ENCODE measurements around the gene ANKRD63.

Gene ANKRD63

DNA sequence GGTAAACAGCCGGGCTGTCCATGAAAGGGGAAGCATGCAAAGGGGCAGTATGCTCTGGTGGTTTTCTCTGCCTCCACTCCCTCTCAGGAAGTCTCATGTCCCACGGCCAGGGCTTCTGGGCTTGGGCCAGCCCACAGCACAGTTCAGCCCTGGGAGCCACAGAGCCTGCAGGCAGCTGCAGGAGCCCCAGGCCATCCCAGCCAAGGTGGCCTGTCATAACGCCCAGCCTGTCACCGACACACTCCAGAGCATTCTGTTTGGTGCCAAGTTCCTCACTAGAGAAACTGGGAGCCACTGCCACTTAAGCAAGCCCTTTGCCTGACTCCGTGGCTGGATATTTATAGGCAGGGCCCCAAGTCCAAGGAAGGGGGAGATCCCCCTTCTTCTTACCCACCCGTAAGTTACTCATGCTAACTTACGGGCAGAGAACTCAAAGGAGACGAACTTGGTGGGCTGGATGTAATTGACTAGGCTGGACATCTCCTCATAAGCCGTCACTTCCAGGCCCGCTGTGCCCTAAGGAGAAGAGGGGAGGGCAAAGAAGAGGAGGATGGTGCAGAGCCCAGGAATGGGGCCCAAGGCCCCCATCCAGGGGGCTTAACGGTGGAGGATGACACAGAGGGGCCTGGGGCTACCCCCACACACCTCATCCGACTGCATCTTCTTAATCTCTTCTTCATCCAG lies 13.2 kb upstream of the ANKRD63 start:
- DNase-seq (ENCODE audit: low read depth): no peak

DNA sequence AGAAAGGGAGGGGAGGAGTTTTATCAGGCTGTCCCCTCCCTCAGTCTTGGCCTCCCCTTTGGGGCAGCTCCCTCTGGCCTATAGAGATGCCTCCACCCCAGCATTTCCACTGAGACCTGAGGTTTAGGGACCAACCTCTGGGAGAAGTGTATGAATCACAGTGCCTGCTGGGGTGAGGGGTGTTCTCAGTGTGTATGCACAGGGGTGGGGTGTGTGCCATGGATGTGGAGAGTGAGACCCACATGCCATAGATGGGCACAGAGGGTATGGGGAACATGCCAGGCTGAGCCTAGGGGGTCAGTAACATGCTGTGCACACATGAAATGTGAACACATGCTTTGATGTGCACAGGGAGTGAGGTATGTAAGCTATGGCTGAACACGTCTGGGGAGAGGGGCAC lies 12.4 kb upstream of the ANKRD63 start:
- no peak for DNase-seq (ENCODE audit: low read depth)

DNA sequence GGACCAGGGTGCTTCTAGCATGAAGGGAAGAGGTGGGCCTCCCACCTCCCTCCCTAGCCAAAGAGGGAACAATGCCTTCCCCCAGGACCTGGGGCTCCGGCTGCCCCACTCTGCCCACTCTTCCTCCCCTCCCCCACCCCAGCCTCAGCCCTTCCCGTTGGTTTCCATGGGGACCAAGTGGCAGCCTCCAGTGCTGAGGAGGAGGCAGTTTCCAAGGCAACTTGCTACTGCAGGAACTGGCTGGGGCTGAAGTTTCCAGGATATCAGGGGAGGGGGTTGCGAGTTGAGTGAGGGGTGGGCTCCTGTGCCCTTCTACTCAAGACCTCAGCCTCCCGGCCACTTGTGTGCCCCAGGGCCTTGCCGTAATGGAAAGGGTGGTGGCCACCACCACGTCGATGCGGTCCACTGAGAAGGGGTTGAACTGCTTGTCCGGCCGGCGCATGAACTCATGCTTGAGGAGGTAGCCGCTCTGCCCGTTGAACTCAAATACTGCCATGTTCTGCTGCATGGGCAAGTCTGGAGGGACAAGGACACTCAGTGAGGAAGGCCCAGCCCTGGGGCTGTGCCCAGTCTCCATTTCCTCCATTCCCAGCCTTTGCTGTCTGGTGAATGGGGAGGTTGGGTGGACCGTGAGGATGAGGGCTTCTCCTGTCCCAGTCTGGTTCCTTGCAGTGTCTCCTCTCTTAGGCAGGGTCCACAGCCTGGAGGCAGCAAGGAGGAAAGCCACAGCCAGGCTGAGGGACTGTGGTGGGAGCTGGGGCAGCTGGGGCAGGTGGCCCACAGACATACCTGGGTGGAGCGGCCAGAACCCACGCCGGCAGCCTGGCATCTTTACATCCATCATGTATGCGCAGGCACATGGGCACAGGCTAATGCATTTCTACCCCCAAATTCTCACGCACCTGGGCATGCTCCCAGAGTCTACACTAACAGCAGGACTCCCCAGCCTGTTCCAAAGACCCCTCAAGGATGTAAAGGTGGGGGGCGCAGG lies 11.3 kb upstream of the ANKRD63 start:
- no peak for DNase-seq (ENCODE audit: low read depth)

DNA sequence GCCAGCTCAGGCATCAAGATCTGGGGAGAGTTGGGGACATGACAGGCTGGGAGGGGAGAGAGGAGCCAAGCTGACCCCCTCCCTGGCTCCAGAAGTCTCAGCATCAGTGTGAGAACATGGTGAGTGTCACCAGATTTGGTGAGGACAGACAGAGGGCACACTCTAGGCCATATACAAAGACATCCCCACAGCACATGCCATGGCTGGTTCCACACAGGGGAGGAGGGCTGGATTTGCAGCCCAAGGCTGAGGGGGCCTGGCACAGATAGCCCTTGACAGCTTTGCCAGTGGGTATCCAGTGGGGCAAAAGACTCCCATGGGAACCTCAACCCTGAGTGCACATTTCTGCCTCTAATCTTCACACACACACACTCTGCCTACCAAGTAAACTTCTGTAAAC lies 10.1 kb upstream of the ANKRD63 start:
- DNase-seq (ENCODE audit: low read depth): no peak

DNA sequence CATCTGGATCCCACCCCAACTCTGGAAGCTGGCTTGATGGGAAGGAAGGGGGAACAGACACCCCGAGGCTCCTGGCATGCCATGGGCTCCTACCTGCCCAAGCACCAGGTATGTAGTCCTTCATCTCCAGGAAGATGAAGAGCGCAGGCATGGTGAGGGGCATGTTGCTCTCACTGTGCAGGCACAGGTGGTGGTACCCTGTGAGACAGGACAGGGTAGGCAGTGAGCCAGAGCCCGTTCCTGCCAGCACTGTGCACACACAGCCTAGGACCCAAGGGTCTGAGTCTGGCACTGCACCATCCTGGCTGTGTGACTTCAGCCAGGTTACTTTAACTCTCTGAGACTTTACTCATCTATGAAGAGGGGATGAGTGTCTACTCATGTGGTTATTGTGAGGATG lies 9.4 kb upstream of the ANKRD63 start:
- no peak for DNase-seq (ENCODE audit: low read depth)

DNA sequence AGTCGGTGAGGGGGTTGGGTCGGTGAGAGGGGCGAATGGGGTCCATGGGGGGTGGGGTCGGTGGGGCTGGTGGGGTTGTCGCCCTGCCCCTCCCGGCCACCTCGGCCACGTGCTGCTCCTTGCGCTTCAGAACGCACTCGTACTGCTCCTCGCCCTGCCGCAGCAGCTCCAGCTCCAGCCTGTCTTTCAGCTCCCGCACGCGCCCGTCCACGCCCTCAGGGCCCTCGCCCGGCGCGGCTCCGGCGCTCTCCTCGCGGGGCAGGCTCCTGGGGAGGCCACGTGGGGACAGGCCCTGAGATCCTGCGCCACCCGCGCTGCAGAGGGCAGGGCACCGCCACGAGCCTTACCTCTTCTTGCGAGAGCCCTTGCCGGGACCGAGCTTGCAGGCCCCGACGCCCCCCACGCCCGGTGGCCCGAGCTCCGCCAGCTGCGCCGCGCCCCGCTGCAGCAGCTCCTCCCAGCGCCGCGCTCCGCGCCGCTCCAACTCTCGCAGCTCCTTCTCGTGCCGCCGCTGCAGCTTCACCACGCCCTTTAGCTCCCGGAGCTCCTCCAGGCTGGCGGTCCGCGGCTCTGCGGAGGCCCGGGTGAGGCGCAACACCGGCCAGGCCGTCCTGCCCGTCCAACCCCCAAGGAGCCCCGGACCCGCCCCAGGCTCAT lies 8.2 kb upstream of the ANKRD63 start:
- no peak for DNase-seq (ENCODE audit: low read depth)

DNA sequence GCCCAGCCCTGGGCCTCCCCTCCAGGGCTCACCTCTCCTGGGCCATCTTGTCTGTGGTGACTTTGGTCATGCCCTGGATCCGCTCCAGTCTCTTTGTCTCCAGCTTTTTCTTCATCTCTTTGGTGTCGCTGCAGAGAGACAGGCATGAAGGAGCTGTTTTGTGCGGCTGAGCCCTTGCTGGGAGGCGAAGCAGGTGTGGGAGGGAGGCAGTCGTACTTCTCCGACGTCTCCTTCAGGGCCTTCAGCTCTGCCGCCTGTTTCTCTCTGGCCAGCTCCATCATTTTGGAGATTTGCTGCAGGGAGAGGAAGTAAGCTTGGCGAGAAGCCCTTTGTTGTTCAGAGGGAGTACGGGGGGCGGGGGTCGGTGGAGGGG lies 7.7 kb upstream of the ANKRD63 start:
- no peak for DNase-seq (ENCODE audit: low read depth)

DNA sequence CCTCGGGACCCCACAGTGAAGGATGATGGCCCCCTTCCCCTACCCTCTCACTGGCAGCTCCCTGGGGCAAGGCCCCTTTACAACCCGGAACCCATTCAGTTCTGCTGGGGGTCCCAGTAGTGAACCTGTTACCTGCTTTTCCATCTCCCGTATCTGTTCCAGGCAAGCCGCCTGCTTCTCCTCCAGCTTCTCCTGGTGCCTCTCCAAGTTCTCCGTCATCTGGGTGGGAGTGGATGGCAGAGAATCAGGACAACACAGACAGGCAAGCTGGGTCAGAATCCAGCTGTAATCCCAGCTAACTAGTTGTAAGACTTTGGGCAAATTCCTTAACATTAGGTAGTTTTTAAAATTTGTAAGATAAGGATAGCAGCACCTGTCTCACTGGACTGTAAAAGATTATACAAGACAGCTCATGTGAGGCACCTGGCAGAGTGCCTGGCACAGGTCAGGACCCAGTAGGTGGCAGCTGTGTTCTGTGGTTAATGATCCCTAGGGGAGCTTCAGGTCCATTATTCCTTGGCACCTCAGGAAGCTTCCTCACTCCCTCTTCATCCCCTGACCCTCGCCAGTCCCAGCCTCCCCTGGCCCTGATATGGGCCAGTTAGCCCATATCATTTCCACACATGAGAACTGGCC lies 6.4 kb upstream of the ANKRD63 start:
- no peak for DNase-seq (ENCODE audit: low read depth)

DNA sequence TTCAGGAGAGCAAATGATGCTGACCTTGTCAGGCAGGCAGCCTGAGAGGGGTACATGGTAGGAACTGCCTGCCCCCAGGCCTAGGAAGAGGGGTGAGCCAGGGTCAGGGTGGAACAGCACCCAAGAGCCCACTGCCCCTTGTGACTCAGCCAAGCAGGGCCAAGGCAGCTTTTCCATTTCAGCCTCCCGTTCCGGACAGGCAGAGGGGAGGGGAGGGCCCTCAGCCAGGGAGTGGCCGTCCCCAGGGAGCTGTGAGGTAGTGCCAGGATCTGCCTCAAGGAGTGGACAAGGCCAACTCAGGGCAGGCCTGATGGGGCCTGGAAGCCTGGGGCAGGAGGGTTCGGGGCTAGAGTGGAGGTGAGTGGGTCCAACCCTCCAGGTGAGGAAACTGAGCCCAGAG lies 5.1 kb upstream of the ANKRD63 start:
- DNase-seq (ENCODE audit: low read depth): no peak

DNA sequence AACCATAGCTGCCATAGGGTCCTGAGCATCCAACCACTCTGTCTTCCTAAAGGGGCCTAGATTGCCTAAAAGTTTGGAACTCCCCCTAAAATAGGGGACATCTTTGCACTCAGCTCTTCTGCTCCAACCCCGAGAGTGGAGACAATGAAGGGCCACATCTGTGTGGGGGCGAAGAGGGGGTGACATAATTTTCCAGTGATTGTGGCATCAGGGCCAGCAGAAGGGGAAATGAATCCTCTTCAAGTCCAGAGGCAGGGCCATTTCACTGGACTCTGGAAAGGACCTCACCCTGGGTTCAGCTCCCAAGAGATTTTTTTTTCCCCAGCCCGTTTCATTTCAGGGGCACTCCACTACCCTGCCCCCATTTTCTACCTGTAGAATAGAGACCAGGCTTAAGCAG lies 4.6 kb upstream of the ANKRD63 start:
- no peak for DNase-seq (ENCODE audit: low read depth)

DNA sequence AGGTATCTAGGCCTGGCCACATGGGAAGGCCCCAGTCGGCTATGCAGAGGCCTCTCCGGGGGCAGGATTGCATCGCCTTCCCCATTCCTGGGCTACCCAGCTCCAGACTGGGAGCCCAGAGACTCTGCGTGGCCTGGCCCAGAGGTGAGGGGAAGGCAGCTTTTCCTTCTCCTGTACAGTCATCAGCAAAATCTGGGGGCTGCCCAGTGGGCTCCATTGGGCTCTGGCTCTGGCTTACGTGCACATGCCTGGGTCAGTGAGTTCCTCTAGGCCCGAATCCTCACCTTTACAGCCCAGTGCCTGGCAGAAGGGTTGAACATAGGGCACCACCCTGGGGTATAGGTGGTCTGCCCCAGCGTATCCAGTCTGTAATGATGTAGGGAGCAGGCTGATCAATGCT lies 3.9 kb upstream of the ANKRD63 start:
- DNase-seq (ENCODE audit: low read depth): no peak

DNA sequence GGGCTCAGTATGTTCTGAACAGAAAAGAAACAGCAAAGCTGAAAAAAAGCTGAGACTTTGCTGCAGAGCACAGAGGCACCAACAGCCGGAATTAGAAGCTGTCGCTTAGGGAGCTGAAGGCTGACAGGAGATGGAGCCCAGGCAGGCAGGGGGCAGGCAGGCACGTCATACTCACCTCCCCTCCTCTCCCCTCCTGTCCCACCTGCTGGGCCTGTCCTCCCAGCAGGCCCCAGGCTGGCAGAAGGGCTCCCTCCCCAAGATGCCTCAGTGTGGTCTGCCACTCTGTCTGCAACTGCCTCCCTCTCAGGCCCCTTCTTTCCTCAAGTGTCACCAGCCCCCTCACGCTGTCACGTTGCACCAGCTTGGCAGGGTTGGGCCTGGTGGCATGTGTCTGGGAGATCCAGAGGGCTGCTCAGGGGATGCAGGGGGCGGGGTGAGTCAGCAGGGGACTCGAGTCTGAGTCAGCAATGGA lies 3.2 kb upstream of the ANKRD63 start:
- DNase-seq (ENCODE audit: low read depth): no peak

DNA sequence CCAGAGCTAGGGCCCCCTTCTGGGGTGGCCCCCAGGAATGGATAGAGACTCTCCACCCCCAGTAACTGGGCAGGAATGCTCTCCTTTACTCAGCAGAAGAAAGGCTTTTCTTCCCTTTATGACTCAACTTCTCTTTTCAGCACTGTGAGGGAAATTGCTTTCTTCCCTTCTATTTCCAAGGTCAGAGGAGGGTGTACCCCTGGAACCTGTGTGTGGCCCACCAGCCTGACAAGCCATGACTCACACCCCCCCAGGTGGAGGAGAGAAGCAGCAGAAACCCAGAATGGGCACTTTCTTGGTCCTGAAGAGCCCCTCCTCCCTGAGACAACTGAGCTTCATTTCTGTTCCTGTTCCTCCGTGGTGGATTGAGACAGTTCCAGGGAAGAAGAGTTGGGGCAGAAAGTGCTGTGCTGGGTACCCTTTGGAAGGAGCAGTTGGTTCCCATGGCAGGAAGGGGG lies 2.7 kb upstream of the ANKRD63 start:
- DNase-seq (ENCODE audit: low read depth): no peak

DNA sequence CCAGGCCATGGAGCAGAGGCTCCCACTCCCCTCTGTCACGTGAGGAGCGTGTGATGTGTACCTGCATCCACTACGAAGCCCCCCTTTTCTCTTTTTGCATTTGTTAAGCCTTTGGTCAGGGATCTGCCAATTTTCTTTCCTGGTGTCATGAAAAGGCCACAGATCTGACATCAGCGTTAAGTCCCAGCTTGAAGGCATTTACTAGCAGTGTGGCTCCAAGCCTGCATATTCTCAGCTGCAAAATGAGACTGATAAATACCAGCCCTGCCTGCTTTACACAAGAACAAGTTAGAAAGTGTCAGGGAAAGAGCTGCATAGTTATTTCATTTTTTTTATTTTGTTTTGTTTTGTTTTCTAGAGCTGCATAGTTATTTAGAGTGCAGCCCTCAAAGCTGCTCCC lies 2.3 kb upstream of the ANKRD63 start:
- DNase-seq (ENCODE audit: low read depth): no peak

DNA sequence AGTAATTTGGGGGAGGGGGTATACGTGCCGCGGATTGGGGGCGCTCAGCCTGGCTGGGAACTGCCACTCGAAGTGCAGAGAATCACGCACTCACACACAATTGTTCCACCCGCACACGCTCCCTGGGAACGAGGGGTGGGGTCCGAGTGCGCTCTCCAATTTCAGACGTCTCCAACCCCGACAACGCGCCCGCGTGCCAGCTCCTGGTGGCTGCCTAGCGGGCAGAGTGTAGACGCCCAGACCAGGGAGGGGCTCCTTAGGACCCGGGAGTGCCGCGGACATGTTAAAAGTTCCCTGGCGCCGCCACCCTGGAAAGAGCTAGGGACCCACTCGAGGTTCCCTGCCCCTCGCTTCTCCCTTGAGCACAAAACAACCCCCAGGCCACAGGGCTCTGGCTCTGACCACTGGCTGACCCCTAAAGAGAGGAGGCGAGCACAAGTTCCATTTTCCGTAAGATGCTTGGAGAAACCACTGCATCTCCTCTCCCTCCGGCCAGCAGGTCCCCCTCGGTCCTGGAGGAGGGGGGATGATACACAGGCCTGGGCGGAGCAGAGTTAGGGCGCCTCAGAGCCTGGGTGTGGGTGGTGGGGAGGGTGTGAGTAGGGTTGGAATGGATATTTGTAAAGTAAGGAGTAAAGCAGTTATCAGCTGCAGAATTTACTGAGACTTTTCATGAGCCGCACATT lies 894 bp upstream of the ANKRD63 start:
- DNase-seq (ENCODE audit: low read depth): no peak

DNA sequence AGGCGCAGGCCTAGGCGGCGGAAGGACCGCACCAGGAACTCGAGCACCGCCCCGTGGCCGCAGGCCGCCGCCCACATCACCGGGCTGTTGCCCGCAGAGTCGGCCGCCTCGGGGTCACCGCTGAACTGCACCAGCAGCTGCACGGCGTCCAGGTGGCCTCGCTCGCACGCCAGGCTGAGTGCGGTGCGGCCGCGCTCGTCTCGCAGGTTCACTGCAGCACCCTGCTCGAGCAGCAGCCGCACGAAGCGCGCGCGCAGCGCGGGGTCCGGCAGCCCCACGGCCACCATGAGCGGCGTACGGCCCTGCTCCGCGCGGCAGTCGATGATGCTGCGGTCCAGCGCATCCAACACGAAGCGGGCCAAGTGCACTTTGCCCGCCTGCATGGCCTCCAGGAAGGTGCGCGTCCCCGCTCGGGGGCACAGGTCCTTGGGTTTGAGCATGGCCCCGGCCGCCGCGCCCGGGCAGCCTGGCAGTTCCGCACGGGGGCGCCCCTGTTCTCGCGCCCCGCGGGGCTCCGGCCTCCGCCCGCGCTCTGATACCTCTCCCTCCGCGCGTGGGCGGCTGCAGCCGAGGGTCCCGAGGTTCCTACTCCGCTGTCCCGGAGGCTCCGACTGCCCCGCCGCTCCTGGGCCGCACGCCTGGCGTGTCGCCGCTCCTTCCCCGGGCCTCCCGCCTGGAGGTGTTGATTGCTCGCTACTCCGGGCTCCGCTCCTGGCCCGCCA lies 556 bp downstream of the ANKRD63 start:
- DNase-seq (ENCODE audit: low read depth): peak; percentile 46

DNA sequence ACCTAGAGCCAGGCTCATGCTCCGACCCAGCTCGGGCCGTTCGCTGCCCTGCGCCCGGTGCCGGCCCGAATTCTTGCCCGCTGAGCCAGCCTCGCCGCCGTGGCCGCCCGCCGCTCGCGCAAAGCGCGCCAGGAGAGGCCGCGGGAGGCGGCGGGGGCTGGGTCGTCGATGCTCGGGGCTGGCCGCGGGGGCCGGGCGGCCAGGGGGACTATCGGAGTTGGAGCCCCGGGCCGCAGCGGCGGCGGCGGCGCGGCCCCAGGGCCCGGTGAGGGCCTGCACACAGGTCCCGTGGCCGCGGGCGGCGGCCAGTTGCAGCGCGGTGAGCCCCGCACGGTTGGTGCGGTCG lies 1.1 kb downstream of the ANKRD63 start:
- no peak for DNase-seq (ENCODE audit: low read depth)

DNA sequence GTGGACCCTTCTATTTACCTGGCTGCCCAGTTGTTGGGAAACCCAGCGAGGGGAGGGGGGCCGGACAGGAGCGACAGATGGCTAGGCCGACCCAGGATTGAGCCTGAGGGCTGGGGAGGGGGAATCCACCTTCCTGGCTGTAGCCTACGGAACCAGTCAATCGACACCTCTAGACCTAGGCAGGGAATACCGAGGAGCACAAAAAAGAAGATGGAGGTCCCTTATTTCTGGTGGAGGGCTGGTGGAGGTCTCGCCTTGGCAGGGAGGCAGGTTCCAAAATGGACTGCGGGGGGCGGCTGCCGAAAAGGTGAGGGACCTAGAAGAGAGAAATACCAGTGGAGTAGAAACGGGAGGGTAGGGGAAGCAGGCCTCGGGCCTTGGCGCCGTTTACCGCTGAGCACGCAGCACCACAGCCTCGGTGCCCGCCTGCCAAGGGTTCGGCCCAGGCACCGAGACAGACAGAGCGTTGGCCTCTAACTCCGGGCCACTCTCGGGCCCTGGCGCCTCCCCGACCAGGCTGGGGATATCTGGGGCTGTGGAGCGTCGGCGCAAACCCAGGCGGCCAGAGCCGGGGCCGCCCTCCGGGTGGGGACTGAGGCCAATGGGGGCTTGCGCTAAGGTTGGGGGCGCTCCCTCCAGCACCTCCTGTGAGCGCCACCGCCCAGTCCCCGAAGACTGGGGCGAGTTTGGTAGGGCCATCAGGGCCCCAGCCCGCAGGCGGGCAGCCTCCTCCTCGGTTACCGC lies 1.6 kb downstream of the ANKRD63 start:
- DNase-seq (ENCODE audit: low read depth): no peak

DNA sequence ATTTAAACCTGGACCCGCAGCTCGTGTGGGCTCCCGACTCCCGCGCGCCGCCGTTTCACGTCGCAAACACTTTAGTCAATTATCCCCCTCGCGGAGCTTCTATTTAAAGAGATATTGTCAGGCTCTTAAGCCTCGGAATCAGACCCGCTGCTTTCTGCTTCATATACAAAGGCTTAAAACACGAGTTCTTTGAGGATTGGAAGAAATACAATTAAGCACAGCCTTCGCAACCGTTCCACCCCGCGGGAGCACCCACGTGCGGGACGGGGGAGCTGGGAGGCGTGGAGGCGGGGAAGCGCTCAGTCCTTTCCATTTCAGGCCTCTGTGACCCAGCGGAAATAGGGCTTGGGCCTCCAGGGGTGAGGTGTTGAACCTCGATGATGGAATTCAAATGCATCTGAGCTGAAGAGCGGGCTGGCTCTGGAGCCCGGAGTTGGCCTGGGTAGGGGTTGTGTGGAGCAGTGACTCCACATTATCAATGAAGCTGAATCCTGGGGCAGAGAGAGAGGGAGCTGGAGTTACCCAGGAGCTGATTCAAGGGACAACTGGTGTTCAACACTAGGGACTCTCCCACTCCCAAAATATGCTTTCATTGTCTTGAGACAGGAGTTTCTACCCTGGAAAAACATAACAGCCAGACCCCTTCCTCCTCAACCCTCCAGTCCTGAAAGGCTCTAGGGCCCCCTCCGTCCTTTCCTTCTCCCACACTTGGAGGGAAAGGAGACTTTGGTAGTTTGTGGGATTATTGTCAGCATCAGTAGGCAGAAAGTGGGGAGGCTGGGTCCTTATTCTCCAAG lies 2.4 kb downstream of the ANKRD63 start:
- DNase-seq (ENCODE audit: low read depth): no peak
